ENCODE measurements around the gene PEX11G.
A peak's percentile ranks its signal among the peaks of the same experiment; 100 is the strongest.

PEX11G gene

GRCh38 chr19:7521551-7522071, 32.8 kb upstream of the PEX11G start:
- no peak for DNase-seq (ENCODE audit: low read depth, low spot score)

GRCh38 chr19:7520131-7521051, 31.6 kb upstream of the PEX11G start:
- DNase-seq (ENCODE audit: low read depth, low spot score) = no peak

GRCh38 chr19:7519361-7520130, 30.7 kb upstream of the PEX11G start:
- DNase-seq (ENCODE audit: low read depth, low spot score) = no peak

GRCh38 chr19:7516878-7517277, 28.0 kb upstream of the PEX11G start:
- DNase-seq (ENCODE audit: low read depth, low spot score) = no peak

- DNase-seq (ENCODE audit: low read depth, low spot score) = no peak
These were observed 27.5 kb upstream of the PEX11G start for GRCh38 chr19:7516333-7516732.

- no peak for DNase-seq (ENCODE audit: low read depth, low spot score)
These were observed 26.9 kb upstream of the PEX11G start, which contains the start of gene ZNF358 for GRCh38 chr19:7515645-7516151. TSS of gene ZNF358 (plus strand) at chr19:7516103. CDS start at chr19:7519243, 3,140 bp downstream.

- no peak for DNase-seq (ENCODE audit: low read depth, low spot score)
These were observed 26.3 kb upstream of the PEX11G start for GRCh38 chr19:7515110-7515644.

- no peak for DNase-seq (ENCODE audit: low read depth, low spot score)
These were observed 25.2 kb upstream of the PEX11G start for GRCh38 chr19:7513809-7514642.

GRCh38 chr19:7512400-7512851, 23.6 kb upstream of the PEX11G start:
- no peak for DNase-seq (ENCODE audit: low read depth, low spot score)

- no peak for DNase-seq (ENCODE audit: low read depth, low spot score)
These were observed 20.8 kb upstream of the PEX11G start for GRCh38 chr19:7509625-7510024.

- no peak for DNase-seq (ENCODE audit: low read depth, low spot score)
These were observed 19.0 kb upstream of the PEX11G start for GRCh38 chr19:7507884-7508283.

GRCh38 chr19:7506385-7507328, 17.8 kb upstream of the PEX11G start:
- no peak for DNase-seq (ENCODE audit: low read depth, low spot score)

- no peak for DNase-seq (ENCODE audit: low read depth, low spot score)
These were observed 17.0 kb upstream of the PEX11G start for GRCh38 chr19:7505682-7506384.

- no peak for DNase-seq (ENCODE audit: low read depth, low spot score)
These were observed 16.4 kb upstream of the PEX11G start for GRCh38 chr19:7505288-7505681.

- no peak for DNase-seq (ENCODE audit: low read depth, low spot score)
These were observed 15.8 kb upstream of the PEX11G start for GRCh38 chr19:7504684-7505083.

- DNase-seq (ENCODE audit: low read depth, low spot score) = no peak
These were observed 13.7 kb upstream of the PEX11G start for GRCh38 chr19:7502552-7502951.

GRCh38 chr19:7500811-7501450, 12.1 kb upstream of the PEX11G start:
- peak; percentile 22 for DNase-seq (ENCODE audit: low read depth, low spot score)

- DNase-seq (ENCODE audit: low read depth, low spot score) = no peak
These were observed 8.5 kb upstream of the PEX11G start for GRCh38 chr19:7497292-7497691.

All from activated naive CD8-positive, alpha-beta T cell treated with anti-CD3 and anti-CD28 coated beads, Interleukin-2, amount 50 U/mL, for 16 hours (primary cell).